Islet of Langerhans (tissue), 1 donor: Measurements from ENCODE around the gene RHBDL1.
"Not testable (repeated sequence)": the region's sequence is repeated elsewhere in the genome, so short reads cannot be mapped to it uniquely, and the experiment has no call there.

ENCODE experiments used
- FAIRE-seq: peaks from one replicate; lab custom pipeline; 2011; peaks lifted over from hg19 to GRCh38; lab: Jason Lieb, UNC

The RHBDL1 gene

DNA sequence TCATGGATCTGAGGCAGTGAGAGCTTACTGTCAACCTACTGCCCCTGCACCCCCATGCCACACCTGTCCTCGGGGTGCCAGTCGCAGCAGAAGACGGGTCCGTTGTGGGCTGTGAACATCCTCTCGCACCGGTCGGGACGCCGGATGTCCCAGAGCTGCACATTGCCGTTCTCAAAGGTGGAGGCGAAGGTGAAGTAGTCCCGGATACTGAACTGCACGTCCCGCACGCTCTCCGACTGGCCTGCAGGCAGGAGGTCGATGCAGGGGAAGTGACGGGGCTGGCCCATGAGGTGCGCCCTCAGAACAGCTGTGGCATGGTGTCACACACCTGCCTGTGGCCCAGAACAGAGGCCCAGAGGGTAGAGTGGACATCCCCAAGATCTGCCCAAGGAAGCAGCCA, 12.0 kb downstream of the RHBDL1 start:
- FAIRE-seq = no peak

DNA sequence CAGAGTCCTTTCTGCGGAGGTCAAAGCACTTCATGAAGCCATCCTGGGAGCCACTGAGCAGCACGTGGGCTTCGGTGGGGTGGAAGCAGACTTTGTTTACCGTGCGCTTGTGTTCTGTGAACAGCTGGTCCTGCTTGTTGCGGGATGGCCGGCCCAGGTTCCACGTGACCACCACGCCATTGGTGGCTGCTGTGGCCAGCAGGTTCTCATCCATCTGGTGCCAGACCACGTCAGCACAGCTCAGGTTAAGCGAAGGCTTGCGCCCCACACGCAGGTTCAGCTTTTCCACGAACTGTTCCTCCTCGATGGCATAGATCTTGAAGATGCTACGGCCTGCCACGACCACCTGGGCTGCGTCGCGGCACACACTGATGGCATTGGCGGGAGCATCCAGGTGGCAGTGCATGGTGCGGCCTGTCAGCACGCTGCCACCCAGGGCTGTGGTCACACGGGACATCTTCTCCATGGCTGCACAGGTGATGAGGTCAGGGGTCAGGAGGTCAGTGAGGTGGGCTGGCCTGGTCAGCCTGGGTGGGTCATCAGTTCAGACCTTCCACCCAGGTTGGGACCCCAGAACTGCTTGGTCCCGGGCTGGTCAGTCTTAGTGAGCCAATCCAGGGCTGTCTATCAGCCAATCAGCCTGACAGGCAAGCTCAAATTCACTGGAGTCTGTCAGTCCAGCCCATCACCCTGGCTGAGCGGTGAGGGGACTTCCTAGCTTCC, 13.9 kb downstream of the RHBDL1 start:
- FAIRE-seq = no peak

DNA sequence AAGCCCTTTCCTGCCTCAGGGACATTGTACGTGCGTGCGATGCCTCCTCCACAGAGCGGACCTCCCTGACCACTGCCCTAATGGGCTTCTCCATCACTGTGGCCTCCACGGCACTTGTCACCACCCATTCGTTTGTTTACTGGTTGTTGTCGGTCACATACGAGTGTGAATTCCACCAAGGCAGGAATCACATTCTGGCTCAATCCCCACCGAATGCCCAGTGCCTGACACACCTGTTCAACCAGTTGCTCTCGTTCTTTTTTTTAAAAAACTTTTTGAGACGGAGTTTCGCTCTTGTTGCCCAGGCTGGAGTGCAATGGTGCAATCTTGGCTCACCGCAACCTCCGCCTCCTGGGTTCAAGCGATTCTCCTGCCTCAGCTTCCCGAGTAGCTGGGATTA, 15.8 kb downstream of the RHBDL1 start:
- not testable (repeated sequence) for FAIRE-seq

DNA sequence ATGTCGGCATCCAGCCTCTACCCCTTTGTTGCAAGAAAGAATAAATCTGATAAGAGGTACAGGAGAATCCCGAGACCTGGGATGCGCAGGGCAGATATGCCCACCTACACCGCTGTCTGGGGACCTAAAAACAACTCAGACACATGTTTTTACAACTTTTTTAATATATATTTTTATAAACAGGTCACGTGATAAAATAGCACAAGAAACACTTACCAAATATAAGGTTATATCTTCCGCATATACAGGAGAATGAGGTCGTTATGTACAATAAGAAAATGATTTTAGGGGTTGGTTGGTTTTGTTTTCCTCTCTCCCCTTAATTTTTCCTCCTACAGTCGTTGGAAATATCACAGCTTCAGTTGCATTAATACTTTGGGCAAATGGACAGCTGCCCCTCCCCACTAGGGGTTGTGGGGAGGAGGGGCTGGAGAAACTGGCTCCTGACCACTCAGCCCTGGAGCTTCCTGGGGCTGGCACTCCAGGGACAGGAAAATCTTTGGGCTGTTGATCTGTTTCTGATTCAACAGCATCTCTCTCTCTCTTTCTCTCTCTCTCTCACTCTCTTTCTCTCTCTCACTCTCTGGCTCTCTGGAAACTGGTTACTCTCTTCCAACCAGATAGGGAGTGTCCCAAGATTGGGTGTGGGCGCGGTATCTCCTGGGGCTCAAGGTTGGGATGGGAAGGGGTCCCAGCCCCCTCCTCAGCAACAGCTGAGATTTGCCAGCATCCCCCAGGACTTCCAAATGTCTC, 17.1 kb downstream of the RHBDL1 start:
- no peak for FAIRE-seq

DNA sequence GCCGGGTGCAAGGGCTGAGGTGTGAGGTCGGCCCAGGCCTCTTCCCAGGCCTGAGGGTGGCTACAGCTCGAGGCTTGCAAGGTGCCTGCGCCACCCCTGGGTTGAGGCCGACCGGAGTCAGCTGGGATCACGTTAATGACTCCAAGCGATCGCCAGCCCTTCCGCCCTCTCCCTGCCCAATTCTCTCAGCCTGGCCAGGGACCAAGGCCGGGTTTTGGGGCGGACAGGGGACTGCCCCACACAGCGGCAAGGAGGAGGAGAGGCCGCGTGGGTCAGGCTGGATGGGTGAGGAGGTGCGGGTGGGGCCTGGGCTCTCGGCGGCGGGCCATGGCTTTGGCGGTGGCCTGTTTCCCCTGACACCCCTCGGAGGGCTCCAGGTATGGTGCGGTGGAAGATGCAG, 17.9 kb downstream of the RHBDL1 start:
- no peak for FAIRE-seq

DNA sequence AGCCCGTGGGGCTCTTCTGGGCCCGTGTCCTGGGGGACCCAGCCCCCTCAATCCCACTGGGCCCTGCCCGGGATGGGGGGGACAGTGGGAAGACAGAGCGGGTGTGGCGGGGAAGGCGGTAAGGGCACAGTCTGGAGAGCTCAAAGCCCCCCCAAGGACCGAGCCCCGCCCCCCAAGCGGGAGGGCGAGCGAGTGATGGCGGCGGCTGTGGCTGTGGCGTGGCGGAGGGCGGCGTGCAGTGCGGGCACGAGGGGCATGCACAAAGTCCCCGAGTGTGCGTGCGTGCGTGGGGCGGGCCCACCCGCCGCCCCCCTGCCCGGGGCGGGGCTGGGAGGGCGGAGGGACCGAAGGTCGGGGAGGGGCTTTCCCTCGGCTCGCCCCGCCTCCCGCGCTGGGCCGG, 18.3 kb downstream of the RHBDL1 start:
- FAIRE-seq = no peak

DNA sequence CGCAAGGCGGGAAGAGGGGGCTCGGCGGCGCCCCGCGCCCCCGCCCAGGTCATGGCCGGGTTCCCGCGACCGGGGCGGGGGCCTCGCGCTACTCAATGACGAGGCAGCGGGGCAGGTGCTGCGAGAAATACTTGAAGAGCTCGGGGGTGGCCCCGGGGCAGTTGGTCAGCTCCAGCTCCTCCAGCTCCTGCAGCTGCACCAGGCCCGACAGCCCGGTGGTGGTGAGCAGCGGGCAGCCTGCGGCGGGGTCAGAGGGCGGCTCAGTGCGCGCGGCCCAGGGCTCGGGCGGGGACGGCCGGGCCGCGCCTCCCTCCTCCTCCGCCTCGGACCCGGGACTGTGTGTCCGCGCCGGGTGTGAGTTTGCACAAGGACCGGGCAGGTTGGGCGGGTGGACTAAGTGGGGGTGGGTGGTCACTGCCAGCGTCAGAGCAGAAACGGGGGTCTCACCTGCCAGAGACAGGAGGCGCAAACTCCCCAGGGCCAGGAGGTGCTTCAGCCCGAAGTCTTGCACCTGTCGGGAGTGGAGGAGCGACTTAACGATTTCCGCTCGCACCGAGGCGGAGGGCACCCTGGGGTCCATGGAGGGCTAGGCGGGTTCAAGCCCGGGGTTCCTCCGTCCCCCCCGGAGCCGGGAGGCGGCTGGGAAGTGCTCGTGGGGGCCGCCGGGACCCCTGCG, 18.9 kb downstream of the RHBDL1 start:
- FAIRE-seq = no peak

DNA sequence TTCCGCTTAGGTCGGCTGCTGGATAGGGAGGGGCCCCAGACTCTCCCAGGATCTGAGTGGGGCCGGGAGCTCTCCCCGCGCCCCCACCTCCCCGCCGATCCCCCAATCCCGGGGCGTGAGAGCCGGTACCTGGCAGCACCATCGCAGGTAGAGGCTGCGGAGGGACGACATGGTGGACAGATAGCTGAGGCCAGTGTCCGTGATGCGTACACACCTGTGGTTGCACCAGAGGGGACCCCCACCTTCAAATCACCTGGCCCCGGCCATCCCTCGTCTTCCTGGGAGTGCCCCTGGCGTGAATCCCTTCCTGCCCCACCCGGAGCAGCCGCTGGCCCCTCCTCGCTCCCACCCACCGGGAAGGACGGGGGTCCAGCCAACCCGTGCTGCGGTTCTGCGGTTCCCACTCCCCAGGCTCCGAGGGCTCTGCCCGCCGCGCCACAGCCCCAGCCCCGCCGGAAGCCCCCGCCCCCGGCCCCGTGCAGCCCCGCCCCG, 19.4 kb downstream of the RHBDL1 start:
- FAIRE-seq = no peak

DNA sequence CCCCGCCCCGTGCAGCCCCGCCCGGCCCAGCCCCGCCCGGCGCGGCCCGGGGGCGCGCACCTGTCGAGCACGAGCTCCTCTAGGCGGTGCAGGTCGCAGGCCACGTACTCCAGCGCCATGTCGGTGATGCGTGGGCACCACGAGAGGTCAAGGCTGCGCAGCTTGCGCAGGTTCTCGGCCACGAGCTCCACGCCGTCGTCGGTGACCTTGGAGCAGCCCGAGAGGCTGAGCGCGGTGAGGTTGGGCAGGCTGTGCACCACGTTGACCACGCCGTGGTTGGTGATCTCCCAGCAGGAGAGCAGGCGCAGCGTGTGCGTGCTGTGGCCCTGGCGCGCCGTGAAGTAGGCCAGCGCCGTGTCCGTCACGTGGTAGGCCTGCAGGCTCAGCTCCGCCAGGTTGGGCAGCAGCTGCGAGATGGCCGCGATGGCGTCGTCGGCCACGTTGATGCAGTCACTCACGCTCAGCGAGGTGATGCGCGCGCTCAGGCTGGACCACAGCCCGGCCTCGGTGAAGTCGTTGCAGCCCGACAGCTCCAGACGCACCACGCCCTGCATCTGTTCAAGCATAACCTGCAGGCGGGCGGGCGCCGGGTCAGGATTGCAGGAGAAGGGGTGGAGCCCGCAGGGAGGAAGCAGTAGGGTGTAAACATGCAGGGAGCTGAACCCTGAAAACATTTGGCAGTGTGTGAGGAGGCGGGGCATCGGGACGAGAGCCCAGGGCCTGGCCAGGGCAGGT, 20.1 kb downstream of the RHBDL1 start:
- FAIRE-seq = no peak

DNA sequence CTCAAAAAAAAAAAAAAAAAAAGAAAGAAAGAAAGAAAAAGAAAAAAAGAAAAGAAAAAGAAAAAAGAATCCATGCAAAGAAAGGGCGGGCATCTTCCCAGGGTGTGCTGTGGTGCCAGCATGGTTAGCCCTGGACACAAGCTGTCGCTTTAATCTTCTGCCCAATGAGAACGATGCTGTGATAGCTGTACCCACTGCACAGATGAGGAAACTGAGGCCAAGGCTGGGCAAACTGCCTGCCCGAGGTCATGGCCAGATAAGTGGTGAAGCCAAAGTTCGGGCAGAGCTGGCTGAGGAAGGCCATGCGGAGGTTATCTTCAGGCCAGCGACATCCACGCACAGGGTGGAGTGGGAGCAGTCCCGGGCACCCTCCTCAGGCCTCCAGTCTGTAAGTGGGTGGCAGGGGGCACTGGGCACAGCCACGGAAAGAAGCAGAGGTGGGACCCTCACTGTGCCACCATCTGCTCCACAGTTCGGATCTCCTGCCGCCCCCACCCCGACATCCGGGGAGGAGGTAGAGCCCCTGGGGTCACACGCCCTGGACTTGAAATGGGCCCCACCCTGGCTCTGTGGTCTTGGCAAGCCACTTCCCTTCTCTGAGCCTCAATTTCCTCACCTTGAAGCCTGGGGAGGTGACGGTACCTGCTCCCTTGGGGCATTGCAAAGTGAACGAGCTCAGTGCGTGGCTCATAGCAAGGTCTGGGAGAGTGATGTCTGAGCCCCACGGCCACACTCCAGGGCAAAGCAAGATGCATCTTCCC, 23.6 kb downstream of the RHBDL1 start:
- FAIRE-seq = no peak

DNA sequence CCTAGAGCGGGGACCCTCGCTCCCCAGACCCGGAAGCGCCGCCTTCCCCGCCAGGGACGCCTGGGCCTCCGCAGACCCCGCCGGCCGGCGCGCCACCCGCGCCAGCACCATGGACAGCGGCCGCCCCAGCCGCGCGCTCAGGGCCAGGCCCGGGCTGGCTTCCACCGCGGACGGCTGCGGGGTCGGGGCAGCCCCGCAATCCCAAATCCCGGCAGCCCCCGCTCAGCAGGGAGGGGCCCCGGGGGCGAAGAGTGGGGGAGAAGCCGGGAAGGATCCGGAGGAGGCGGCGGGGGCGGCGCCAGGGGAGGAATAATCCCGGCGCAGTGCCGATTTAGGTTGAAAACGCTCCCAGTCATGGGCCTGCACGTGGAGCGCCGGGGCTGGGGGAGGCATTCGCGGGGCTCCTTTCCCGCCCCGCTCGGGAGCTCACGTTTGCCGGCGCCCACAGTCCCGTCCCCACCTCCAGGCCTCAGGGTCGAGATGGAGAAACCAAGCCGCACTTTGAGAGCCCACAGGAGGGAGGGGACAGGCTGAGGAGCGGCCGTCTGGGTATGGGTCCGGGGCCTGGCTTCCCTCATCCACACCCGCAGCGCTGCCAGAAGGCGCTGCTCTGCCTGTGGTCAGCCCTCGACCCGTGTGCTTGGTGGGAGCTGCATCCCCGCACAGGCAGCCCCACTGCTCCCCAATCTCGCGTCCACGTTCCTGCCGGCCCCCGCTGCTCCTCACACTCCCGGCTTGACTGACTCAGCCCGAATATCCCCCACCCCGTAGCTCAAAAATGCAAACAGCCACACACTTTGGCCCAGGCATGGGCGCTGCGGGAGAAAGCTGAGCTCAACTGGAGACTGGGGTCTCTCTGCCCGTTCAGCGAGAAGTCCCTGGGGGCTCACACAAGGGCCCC, 25.5 kb downstream of the RHBDL1 start:
- no peak for FAIRE-seq

DNA sequence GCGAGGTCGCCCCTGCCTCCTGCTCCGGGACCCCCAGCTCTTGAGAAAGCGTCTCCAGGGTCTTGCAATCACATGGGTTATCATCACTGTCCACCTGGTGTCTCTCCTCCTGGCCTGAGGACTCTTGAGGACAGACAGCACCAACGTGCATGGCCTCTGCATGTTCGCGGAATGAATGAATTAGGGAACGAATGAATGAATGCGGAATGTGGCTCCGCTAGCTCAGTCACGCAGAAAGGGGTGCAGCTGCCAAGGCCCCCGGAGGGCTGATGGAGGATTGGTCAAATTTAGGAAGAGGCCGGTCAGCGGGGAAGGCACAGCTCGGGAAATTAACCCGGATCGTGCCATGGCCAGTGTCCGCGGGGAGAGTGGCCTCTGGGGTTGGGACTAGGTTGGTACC, 26.9 kb downstream of the RHBDL1 start:
- no peak for FAIRE-seq

DNA sequence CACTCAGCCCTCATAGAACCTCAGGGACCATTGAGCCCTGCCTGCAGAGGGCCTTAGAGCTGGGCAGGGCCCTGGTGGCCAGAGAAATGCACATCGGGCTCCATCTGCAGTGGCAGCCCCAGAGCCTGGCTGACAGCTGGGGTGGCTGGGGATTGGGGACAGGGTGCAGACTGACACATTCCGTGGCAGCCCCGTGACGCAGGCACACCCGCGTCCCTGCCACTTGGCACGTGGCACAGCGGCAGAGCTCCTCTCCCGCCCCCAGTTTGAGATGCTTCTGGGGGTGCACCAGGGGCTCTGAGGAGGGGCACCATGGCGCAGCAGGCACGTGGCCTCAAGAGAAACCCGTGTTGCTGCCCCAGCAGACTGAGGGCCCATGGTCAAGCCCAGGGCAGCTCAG, 27.9 kb downstream of the RHBDL1 start:
- no peak for FAIRE-seq

DNA sequence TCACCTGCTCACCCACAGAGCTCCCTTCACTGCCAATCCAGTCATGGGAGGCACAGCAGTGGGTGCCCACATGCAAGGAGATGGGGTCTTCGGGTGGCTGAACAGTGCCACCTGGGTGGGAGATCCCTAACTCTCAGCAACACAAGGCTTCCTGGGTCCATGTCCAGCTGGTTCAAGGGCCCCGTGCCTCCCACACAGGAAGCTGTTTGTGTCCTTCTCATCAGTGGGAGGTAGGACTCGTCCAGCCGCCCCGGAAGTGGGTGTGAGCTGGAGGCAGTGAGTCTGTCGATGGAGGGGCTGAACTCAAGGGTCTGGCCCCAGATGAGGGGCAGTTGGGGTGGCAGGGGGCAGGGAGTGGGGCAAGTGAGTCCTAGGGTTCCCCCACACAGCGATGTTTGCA, 28.6 kb downstream of the RHBDL1 start:
- no peak for FAIRE-seq

DNA sequence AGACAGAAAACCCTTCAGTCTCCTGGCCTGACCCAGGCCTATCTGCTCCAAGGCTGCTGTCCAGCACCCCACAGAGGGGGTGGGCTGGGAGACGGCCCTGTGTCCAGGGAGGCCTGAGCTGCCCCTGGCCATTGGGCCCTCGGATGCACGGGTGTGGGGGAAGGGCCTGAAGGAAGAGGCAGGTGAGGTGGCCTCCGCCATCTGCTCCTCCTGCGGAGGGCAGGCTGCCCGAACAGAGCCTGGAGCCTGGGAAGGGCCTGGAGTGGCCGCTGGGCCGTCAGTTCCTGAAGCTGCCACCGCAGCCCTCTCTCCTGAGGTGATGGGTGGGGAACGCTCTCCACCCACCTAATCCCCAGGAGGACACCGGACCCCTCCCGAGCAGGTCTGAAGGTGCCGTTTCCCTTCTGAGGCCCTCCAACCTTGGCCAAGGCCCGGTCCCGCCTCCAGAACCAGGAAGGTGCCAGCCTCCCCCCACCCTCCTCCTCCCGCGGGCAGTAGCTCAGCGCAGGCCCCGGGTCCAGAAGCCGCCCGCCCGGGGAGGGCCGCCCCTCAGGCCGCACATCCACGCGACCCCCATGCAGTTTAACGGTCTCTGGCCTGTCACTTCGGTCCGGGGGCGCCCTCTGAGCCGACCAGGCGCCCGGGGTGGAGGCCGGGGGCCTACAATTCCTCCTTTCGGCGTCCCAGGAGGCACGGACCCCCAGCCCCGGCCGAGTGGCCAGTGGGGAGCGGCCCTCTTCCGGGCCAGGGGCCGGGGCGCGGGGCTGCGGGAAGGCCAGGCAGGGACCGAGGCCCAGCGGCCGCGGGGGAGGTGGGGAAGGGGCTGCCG, 29.3 kb downstream of the RHBDL1 start:
- FAIRE-seq = no peak

DNA sequence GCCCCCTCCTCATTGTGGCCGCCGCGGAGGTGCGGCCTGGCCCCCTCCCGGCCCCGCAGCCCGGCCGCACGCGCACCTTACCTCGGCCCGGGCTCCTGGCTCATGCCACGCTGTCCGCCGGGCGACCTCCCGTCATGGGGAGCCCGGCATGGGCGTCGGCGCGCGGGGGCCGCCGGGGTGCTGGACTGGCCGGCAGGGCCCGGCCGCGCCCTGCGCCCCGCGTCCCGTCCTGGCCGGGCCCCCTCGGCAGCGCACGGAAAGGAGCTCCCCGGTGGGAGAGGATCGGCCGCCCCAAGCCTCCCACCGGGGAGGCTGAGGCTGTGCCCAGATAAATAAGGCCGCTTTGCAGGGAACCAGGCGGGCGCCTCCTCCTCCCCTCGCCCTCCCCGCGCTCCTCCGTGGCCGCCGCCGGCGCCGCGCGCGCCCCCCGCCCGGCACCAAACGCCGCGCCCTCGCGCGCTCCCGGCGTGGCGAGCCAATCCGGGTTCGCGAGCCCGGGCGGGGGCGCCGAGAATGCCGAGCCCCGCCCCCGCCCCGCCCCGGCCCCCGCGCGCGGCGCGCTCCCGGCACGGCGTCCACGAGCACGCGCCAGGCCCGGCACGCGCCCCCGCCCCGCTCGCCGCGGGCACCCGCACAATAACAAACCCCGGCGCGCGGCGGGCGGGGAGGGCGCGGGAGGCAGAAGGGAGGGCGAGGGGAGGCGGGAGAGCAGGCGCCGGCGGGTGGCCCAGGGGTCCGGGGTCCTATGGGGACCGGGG, 30.1 kb downstream of the RHBDL1 start, which contains the start of gene FBXL16:
Gene FBXL16 (minus strand): TSS at position 371 of the 758 bp plus-strand sequence. CDS start 8,396 bp downstream, outside the sequence.
- FAIRE-seq = no peak

DNA sequence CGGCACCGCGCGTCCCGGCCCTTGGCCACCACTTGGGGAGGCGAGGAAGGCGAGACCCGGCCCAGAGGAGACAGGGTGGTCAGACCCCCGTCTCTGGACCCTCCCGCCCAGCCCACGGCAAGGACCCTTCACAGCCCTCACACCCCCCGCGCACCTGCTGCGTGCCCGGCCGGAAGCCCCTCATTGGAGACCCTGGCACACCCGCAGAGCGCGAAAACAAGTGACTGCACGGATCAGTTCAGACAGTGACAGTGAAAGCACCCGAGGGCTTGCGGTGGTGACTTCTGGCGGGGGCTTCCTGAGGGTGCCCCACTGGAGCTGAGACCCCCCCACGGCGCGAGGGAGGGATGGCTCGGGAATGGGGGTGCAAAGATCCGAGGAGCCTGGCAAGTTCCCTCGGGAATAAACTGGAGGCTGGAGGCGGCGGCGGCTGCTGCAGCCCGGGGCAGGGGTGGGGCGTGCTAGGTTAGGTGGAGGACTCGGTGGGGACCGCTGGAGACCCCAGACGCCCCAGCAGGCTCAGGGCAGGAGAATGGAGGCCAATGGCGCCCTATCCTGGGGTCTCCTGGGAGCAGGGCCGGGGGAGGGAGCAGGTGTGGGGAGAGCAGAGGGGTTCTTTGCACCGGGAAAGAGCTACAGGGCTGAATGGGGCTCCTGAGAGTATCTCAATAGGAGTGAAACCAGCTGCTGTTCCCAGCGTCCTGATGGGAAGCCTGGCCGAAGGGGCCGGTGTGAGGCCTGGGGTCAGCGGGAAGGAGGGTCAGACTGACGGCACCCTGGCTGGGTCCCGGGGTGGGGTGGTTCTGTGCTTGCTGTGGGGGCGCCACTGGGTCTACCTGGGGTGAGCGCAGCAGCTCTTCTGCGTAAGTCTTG, 31.0 kb downstream of the RHBDL1 start:
- no peak for FAIRE-seq

DNA sequence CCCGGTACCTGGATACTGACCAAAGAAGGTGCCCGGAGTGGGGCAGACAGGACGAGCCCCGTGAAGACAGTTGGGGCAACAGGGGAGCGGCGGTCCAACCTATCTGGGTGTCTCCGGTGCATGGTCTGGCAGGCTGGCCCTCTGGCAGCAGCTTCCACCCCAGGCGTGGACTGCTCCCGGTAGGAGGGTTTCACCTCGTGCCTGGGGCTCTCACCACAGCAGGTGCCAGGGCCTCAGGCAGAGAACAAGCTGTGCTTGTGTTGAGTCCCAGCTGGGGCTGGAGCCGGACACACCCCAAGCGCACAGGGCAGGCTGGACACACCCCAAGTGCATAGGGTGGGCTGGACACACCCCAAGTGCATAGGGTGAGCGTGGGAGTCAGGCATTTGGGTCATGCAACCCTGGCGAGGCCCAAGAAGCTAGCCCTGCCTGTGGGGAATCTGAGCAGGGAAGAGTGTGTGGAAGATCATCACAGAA, 31.6 kb downstream of the RHBDL1 start:
- no peak for FAIRE-seq
